Natural killer cell (primary cell): Measurements from ENCODE around the gene ABCB1. TPM values are rescaled to one million over a fixed set of nuclear protein-coding genes. Genes with fewer than 3 reads are reported as not detected.

Experiments used
- ATAC-seq, 3 donors: fragments of 150-1000 bp in 2 of 3; fragments of 200-7000 bp in 1 of 3; cut with Tn5 transposase; 1 replicate in 1 of 3; 2 replicates in 2 of 3; pipeline ENCODE4 v1.10.0; 2021; ENCODE audit warnings: mild to moderate bottlenecking in 2 of 3, moderate library complexity in 2 of 3
- DNase-seq, 2 donors: peaks; one replicate each; pipeline versions ENCODE4 v3.0.0 to v3.0.0-alpha.2; 2013 to 2021; ENCODE audit warnings: mixed read lengths in 1 of 2
- H3K27ac ChIP-seq: one replicate; pipeline ENCODE4 v1.5.1; 2013; ENCODE audit warnings: mild to moderate bottlenecking, low read length
- H3K27me3 ChIP-seq: one replicate; pipeline ENCODE4 v1.6.1; 2013; ENCODE audit warnings: low read length; ENCODE audit not compliant: control insufficient read depth, insufficient read depth
- H3K36me3 ChIP-seq: one replicate; pipeline ENCODE4 v1.6.1; 2013; ENCODE audit warnings: low read length; ENCODE audit not compliant: control insufficient read depth, insufficient read depth
- H3K4me1 ChIP-seq: one replicate; pipeline ENCODE4 v1.6.1; 2013; ENCODE audit warnings: low read length; ENCODE audit not compliant: control insufficient read depth, insufficient read depth
- H3K4me3 ChIP-seq: one replicate; pipeline ENCODE4 v1.5.1; 2013; ENCODE audit warnings: low read length
- H3K9me3 ChIP-seq: one replicate; pipeline ENCODE4 v1.6.1; 2013; ENCODE audit warnings: low read length; ENCODE audit not compliant: control insufficient read depth, insufficient read depth
- H3K27ac Mint-ChIP-seq, 2 donors: one replicate each; pipeline ENCODE4 v1.8.0; 2022; ENCODE audit warnings: mild to moderate bottlenecking in 2 of 2, mixed read lengths in 2 of 2, moderate library complexity in 1 of 2
- H3K27me3 Mint-ChIP-seq, 2 donors: one replicate each; pipeline ENCODE4 v1.8.0; 2022; ENCODE audit warnings: low read depth in 2 of 2, mixed read lengths in 2 of 2
- H3K36me3 Mint-ChIP-seq: one replicate; pipeline ENCODE4 v1.8.0; 2022; ENCODE audit warnings: mixed read lengths
- H3K4me1 Mint-ChIP-seq, 2 donors: one replicate each; pipeline ENCODE4 v1.8.0; 2022; ENCODE audit warnings: mixed read lengths in 2 of 2
- H3K4me3 Mint-ChIP-seq: one replicate; pipeline ENCODE4 v1.8.0; 2022; ENCODE audit warnings: mild to moderate bottlenecking, moderate library complexity, mixed read lengths
- H3K9me3 Mint-ChIP-seq, 2 donors: one replicate each; pipeline ENCODE4 v1.8.0; 2022; ENCODE audit warnings: mixed read lengths in 2 of 2
- WGBS: methylation state at CpG from one replicate; pipeline ENCODE4 v1.1.7; 2013; ENCODE audit warnings: missing lambda C conversion rate; ENCODE audit not compliant: insufficient coverage; 5-methylcytosine and 5-hydroxymethylcytosine counted together
- intact Hi-C: fragments of 100-400 bp; cut with micrococcal nuclease; formaldehyde crosslinking; loops from one replicate; pipeline ENCODE4 v1.14.2; 2022
- total RNA-seq, 4 donors: library from RNA; stranded (reverse); fragments of 120-200 nt in 1 of 4; gene quantifications; one replicate each; pipeline versions ENCODE4 v1.2.3 to v1.2.4, GENCODE V29; 2013 to 2022
- TF ChIP-seq, protein P1 (sequence below): fragments of 200-600 bp; IDR thresholded peaks from one replicate; pipeline ENCODE4 v1.8.0; 2022; ENCODE audit warnings: antibody characterized with exemption

ABCB1 gene
- total RNA-seq, 3 donors from 2014 or later (not counting 1 experiment from before 2014, with no cell fraction given): 62.8 to 99.5 (median 81.4) TPM

DNA sequence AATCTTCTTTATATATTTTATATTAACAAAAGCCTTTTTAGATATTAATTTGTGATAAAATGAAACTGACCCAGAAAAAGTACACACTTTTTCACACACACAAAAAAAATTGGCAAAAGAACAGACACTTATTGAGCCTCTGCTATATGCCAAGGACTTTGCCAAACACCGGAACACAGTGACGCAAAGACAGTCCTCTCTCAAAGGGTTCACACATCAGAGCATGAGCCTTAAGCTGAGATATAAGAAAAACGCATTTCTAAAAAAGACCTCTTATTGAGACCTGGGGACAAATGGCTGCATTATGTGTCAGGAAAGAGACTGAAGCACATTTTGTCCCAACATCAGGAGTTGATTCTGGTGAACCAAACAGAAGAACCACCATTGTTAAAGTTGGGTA lies 101.2 kb downstream of the ABCB1 start:
- Mint-ChIP-seq H3K36me3 (no peaks in the 10 kb centered on the region), H3K27ac (peak overlapping the region in 1 of 2 donors; percentile 63), H3K9me3 (no peaks in the 10 kb centered on the region), H3K27me3 (peaks cover 0 to 3% of the 10 kb centered on the region in 2 donors), H3K4me1 (peaks cover 0 to 4% of the 10 kb centered on the region in 2 donors), H3K4me3 (no peak overlapping the region)
- DNase-seq (no peak), ATAC-seq (no peak)
- 96% methylated on average over 3 of the region's 3 CpGs for WGBS
- TF ChIP-seq, protein P1, sequence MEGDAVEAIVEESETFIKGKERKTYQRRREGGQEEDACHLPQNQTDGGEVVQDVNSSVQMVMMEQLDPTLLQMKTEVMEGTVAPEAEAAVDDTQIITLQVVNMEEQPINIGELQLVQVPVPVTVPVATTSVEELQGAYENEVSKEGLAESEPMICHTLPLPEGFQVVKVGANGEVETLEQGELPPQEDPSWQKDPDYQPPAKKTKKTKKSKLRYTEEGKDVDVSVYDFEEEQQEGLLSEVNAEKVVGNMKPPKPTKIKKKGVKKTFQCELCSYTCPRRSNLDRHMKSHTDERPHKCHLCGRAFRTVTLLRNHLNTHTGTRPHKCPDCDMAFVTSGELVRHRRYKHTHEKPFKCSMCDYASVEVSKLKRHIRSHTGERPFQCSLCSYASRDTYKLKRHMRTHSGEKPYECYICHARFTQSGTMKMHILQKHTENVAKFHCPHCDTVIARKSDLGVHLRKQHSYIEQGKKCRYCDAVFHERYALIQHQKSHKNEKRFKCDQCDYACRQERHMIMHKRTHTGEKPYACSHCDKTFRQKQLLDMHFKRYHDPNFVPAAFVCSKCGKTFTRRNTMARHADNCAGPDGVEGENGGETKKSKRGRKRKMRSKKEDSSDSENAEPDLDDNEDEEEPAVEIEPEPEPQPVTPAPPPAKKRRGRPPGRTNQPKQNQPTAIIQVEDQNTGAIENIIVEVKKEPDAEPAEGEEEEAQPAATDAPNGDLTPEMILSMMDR: no peak
- Histone ChIP-seq H3K27ac (no peak overlapping the region), H3K36me3 (peaks cover 5% of the 10 kb centered on the region), H3K4me3 (no peak overlapping the region), H3K9me3 (no peaks in the 10 kb centered on the region), H3K27me3 (no peaks in the 10 kb centered on the region), H3K4me1 (no peaks in the 10 kb centered on the region)
- intact Hi-C loops: no loop called here

DNA sequence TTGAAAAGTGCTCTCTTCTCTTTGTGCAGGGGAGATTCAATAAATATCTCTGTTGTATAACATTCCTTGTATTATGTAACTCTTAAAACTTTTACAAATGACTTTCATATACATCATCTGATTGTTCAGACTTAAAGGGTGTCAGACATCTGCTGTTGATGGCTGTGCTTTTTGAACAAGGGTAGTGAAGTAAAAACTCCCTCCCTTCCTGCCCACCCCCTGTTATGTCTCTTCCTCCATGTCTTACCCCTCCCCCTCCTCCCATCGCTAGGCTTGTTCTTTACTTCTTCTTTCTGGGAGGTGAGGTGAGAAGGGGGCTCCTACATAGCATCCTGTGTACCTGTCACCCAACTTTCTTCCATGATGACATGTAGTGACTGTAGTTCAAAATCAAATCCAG lies 101.8 kb downstream of the ABCB1 start:
- H3K9me3 ChIP-seq: no peaks in the 10 kb centered on the region
- intact Hi-C loops: no loop called here
- TF ChIP-seq, protein P1: no peak
- no peak overlapping the region for H3K4me3 Mint-ChIP-seq
- no CpG with 5 or more reads among the region's 1 CpG for WGBS
- H3K36me3 ChIP-seq: peaks cover 5% of the 10 kb centered on the region
- H3K36me3 Mint-ChIP-seq: no peaks in the 10 kb centered on the region
- DNase-seq: no peak
- H3K4me1 ChIP-seq: no peaks in the 10 kb centered on the region
- peak overlapping the region in 1 of 2 donors; percentile 63 for H3K27ac Mint-ChIP-seq
- H3K4me3 ChIP-seq: no peak overlapping the region
- peaks cover 0 to 3% of the 10 kb centered on the region in 2 donors for H3K27me3 Mint-ChIP-seq
- no peaks in the 10 kb centered on the region for H3K9me3 Mint-ChIP-seq
- H3K27ac ChIP-seq: no peak overlapping the region
- H3K4me1 Mint-ChIP-seq: peaks cover 0 to 4% of the 10 kb centered on the region in 2 donors
- ATAC-seq: no peak
- no peaks in the 10 kb centered on the region for H3K27me3 ChIP-seq

DNA sequence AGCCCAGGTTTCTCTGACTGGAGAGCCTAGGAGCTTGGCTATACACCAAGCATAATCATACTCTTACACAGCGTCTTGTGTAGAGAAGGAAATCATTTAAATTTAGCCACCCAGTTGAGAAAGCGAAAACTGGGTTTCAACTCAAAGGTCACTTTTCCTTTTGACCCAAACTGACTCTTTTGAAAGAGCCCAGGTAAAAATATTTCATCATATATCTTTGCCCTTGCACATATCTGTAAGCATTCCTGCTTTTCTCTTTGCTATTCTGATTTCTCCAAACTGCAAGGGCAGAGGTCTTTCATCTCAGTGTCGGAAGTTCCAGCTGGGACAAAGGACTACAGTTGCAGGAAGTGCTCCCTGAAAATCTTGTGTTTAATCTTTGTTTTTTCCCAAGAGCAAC lies 103.2 kb downstream of the ABCB1 start:
- no peaks in the 10 kb centered on the region for H3K36me3 ChIP-seq
- intact Hi-C loops: no loop called here
- DNase-seq (no peak), ATAC-seq (no peak)
- Mint-ChIP-seq H3K27me3 (peaks cover 0 to 3% of the 10 kb centered on the region in 2 donors), H3K4me3 (no peak overlapping the region), H3K36me3 (no peaks in the 10 kb centered on the region), H3K9me3 (no peaks in the 10 kb centered on the region), H3K27ac (no peak overlapping the region), H3K4me1 (peaks cover 0 to 4% of the 10 kb centered on the region in 2 donors)
- H3K27ac ChIP-seq: no peak overlapping the region
- no peak overlapping the region for H3K4me3 ChIP-seq
- TF ChIP-seq, protein P1: no peak
- 76% methylated on average over 3 of the region's 3 CpGs for WGBS
- no peaks in the 10 kb centered on the region for H3K4me1 ChIP-seq
- no peaks in the 10 kb centered on the region for H3K27me3 ChIP-seq
- no peaks in the 10 kb centered on the region for H3K9me3 ChIP-seq

DNA sequence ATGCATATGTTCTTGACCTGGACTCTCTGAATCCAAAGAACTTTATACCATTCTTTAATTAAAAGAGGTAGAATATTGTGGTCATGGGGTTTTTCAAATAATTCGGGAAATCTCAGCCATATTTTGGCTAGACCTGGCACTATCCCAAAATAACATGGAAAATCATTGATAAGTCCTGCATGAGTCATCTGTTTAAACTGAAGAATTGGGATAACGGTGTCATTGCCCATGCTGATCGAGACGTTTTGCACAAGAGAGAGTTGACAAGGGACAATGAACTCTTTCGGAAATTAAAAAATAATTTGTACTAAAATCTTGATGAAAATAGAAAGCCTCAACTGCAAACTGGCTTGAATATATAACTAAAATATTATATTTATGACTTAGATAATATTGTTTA lies 105.3 kb downstream of the ABCB1 start:
- no peaks in the 10 kb centered on the region for H3K9me3 ChIP-seq
- intact Hi-C loops: no loop called here
- no peaks in the 10 kb centered on the region for H3K4me1 Mint-ChIP-seq
- TF ChIP-seq, protein P1: no peak
- H3K27ac ChIP-seq: no peak overlapping the region
- ATAC-seq (no peak), DNase-seq (no peak)
- no peak overlapping the region for H3K27ac Mint-ChIP-seq
- H3K4me3 Mint-ChIP-seq: no peak overlapping the region
- H3K9me3 Mint-ChIP-seq: peaks cover 0 to 2% of the 10 kb centered on the region in 2 donors
- no peak overlapping the region for H3K4me3 ChIP-seq
- no peaks in the 10 kb centered on the region for H3K36me3 Mint-ChIP-seq
- H3K27me3 Mint-ChIP-seq: peaks cover 3 to 6% of the 10 kb centered on the region in 2 donors
- H3K4me1 ChIP-seq: no peaks in the 10 kb centered on the region
- no peaks in the 10 kb centered on the region for H3K27me3 ChIP-seq
- H3K36me3 ChIP-seq: no peaks in the 10 kb centered on the region
- WGBS: 100% methylated on average over 3 of the region's 5 CpGs
